Upper lobe of left lung (tissue), 4 donors: ENCODE data around the gene UBE2E2.

Source experiments
- CTCF ChIP-seq, 6 experiments: fragments of 450-650 bp in 4 of 6; fragments of 200-600 bp in 2 of 6; sonication (generic) in 2 of 6; IDR thresholded peaks; one replicate each; pipeline ENCODE4 v1.5.1; 2016 to 2019; ENCODE audit warnings: antibody characterized with exemption in 6 of 6
- POLR2A ChIP-seq, 4 donors: fragments of 450-650 bp; IDR thresholded peaks; one replicate each; pipeline ENCODE4 v1.5.1; 2016 to 2017; ENCODE audit warnings: antibody characterized with exemption in 4 of 4, mild to moderate bottlenecking in 2 of 4

GRCh38 chr3:23254282-23254681, 51.2 kb downstream of the UBE2E2 start:
- TF ChIP-seq CTCF (IDR thresholded peaks at IDR 0.05) (no peak), POLR2A (IDR thresholded peaks at IDR 0.05) (no peak)
